HepG2 (cell line): ENCODE results near the gene RASL12. TPM values are rescaled to one million over a fixed set of nuclear protein-coding genes. Genes with fewer than 3 reads are reported as not detected.

Experiments
- ATAC-seq: fragments of 200-7000 bp; cut with Tn5 transposase; 3 replicates; pipeline ENCODE4 v1.9.1; 2020; ENCODE audit warnings: mild to moderate bottlenecking, moderate library complexity
- BruUV-seq: library from RNA; stranded (reverse); fragments of 400-500 nt; replicated peaks from 2 replicates; lab custom pipeline; 2021; lab: Mats Ljungman, UMichigan
- CTCF ChIA-PET: fragments of 300-600 bp; formaldehyde crosslinking; extraction: SDS; loops from one replicate; lab custom pipeline; 2021; ENCODE audit warnings: low total read pairs, inconsistent platforms, low intra/inter-chr PET ratio; lab: Yijun Ruan, JAX
- POLR2A ChIA-PET: fragments of 350-600 bp; sonication (Branson Sonifier 250); formaldehyde crosslinking; loops from one replicate; lab custom pipeline; 2020; ENCODE audit warnings: antibody characterized with exemption, inconsistent platforms; lab: Yijun Ruan, JAX
- DNase-seq: peaks from one replicate; pipeline ENCODE4 v3.0.0-alpha.2; 2015; ENCODE audit warnings: low spot score
- FAIRE-seq: peaks from 3 replicates; lab custom pipeline; 2011; peaks lifted over from hg19 to GRCh38; lab: Jason Lieb, UNC
- H2AFZ ChIP-seq: one replicate; pipeline ENCODE4 v1.6.1; 2011; ENCODE audit warnings: low read length, inconsistent platforms
- H3K27ac ChIP-seq: fragments of 300-600 bp; 3 replicates; pipeline ENCODE4 v1.8.0; 2011; ENCODE audit warnings: mixed run types, mild to moderate bottlenecking, mixed read lengths, low read length, inconsistent platforms; ENCODE audit not compliant: insufficient read depth; ENCODE audit errors: extremely low read length
- H3K27me3 ChIP-seq, 2 experiments: fragments of 200-600 bp in 1 of 2; 2 replicates in 1 of 2; 3 replicates in 1 of 2; pipeline versions ENCODE4 v1.6.0 to v1.8.0; 2011; ENCODE audit warnings: low read length in 2 of 2, mild to moderate bottlenecking in 2 of 2, moderate library complexity in 2 of 2, inconsistent platforms in 1 of 2; ENCODE audit not compliant: insufficient read depth in 2 of 2, control insufficient read depth in 1 of 2
- H3K36me3 ChIP-seq, 2 experiments: fragments of 200-600 bp in 1 of 2; replicated peaks in 1 of 2; 2 replicates in 1 of 2; 3 replicates in 1 of 2; pipeline versions ENCODE4 v1.5.1 to v1.8.0; 2011; ENCODE audit warnings: low read length in 2 of 2, inconsistent platforms in 1 of 2; ENCODE audit not compliant: insufficient read depth in 2 of 2, control insufficient read depth in 1 of 2
- H3K4me1 ChIP-seq: 2 replicates; pipeline ENCODE4 v1.5.1; 2012; ENCODE audit warnings: low read length, inconsistent platforms; ENCODE audit not compliant: insufficient read depth
- H3K4me2 ChIP-seq: 2 replicates; pipeline ENCODE4 v1.6.0; 2011; ENCODE audit warnings: low read depth, low read length, inconsistent platforms
- H3K4me3 ChIP-seq, 3 experiments: fragments of 200-600 bp in 1 of 3; sonication (generic), shearing (Covaris generic) in 1 of 3; replicated peaks in 1 of 3; 2 replicates each; pipeline ENCODE4 v1.5.1; 2011 to 2016; ENCODE audit warnings: low read length in 3 of 3, inconsistent platforms in 2 of 3, low read depth in 2 of 3, mild to moderate bottlenecking in 2 of 3, control low read depth in 1 of 3, mixed read lengths in 1 of 3; ENCODE audit not compliant: insufficient read depth in 1 of 3
- H3K79me2 ChIP-seq: one replicate; pipeline ENCODE4 v1.6.1; 2011; ENCODE audit warnings: low read length, inconsistent platforms; ENCODE audit not compliant: insufficient read depth
- H3K9ac ChIP-seq: 2 replicates; pipeline ENCODE4 v1.6.0; 2011; ENCODE audit warnings: mild to moderate bottlenecking, low read depth, low read length, inconsistent platforms; ENCODE audit not compliant: insufficient read depth
- H3K9me3 ChIP-seq: 2 replicates; pipeline ENCODE4 v1.5.1; 2012; ENCODE audit warnings: mild to moderate bottlenecking, low read length
- H4K20me1 ChIP-seq: 2 replicates; pipeline ENCODE4 v1.6.0; 2011; ENCODE audit warnings: inconsistent platforms, mild to moderate bottlenecking, low read length, moderate library complexity; ENCODE audit not compliant: insufficient read depth
- FLYWCH1 ChIP-seq: sonication (generic); formaldehyde crosslinking; IDR thresholded peaks from 2 replicates; pipeline ENCODE4 v1.8.1; 2023; ENCODE audit warnings: mild to moderate bottlenecking, missing genetic modification reagents
- FOXC1 ChIP-seq: sonication (generic); formaldehyde crosslinking; IDR thresholded peaks from 2 replicates; pipeline ENCODE4 v1.8.0; 2022; ENCODE audit warnings: mild to moderate bottlenecking, missing genetic modification reagents, borderline replicate concordance
- HHEX ChIP-seq: IDR thresholded peaks from 2 replicates; pipeline ENCODE4 v1.6.1; 2016; ENCODE audit warnings: control low read depth
- PHF21A ChIP-seq: sonication (generic); formaldehyde crosslinking; IDR thresholded peaks from 2 replicates; pipeline ENCODE4 v1.5.0; 2020; ENCODE audit warnings: mild to moderate bottlenecking, missing genetic modification reagents
- TP53 ChIP-seq: sonication (generic); formaldehyde crosslinking; conservative IDR thresholded peaks from 2 replicates; pipeline ENCODE4 v1.4.0; 2020; ENCODE audit warnings: missing genetic modification reagents
- WGBS: methylation state at CpG from one replicate; pipeline ENCODE4 v1.1.6; 2017; ENCODE audit warnings: low lambda C conversion rate; 5-methylcytosine and 5-hydroxymethylcytosine counted together
- in situ Hi-C: cut with HindIII; loops from 2 replicates; pipeline ENCODE4 v1.10.0; 2017; ENCODE audit warnings: low pct_unique_long_range_greater_than_20kb; ENCODE audit not compliant: extremely low pct_ligation_motif_present
- intact Hi-C: fragments of 100-400 bp; cut with micrococcal nuclease; formaldehyde crosslinking; loops from one replicate; pipeline ENCODE4 v1.10.0; 2022; ENCODE audit not compliant: unreplicated experiment
- polyA plus RNA-seq, 8 experiments: library from polyadenylated mRNA; depleted of rRNA in 3 of 8; stranded (reverse) in 7 of 8; unstranded in 1 of 8; fragments of >200 nt; fragmentation: Illumina TruSeq in 4 of 8; extraction: Trizol in 4 of 8; gene quantifications; 2 replicates each; pipeline versions ENCODE4 v1.2.1 to v1.2.3, GENCODE V29; 2011 to 2016; ENCODE audit warnings: low read depth in 4 of 8, missing spikeins in 1 of 8, mixed read lengths in 1 of 8; ENCODE audit not compliant: insufficient read depth in 1 of 8
- total RNA-seq, 5 experiments: library from RNA; depleted of rRNA; stranded (reverse); fragments of >200 nt; fragmentation: Illumina TruSeq; extraction: Trizol; gene quantifications; 2 replicates each; pipeline ENCODE4 v1.2.3, GENCODE V29; 2016; ENCODE audit warnings: low read depth in 1 of 5
- TF ChIP-seq, protein P1 (sequence below): sonication (generic); formaldehyde crosslinking; IDR thresholded peaks from 2 replicates; pipeline ENCODE4 v1.4.0; 2020; ENCODE audit warnings: missing genetic modification reagents
- TF ChIP-seq, protein P2 (sequence below): sonication (generic); formaldehyde crosslinking; IDR thresholded peaks from 2 replicates; pipeline ENCODE4 v1.4.0; 2020; ENCODE audit warnings: mild to moderate bottlenecking, missing genetic modification reagents
- TF ChIP-seq, protein P3 (sequence below): sonication (generic); formaldehyde crosslinking; conservative IDR thresholded peaks from 2 replicates; pipeline ENCODE4 v1.4.0; 2020; ENCODE audit warnings: mild to moderate bottlenecking, missing genetic modification reagents, moderate library complexity

The RASL12 gene
- total and polyA plus RNA-seq, 2 of the 13 experiments (the other 11 are each of a cell fraction or from before 2014, with no cell fraction given) = 0.16 to 0.55 TPM

DNA sequence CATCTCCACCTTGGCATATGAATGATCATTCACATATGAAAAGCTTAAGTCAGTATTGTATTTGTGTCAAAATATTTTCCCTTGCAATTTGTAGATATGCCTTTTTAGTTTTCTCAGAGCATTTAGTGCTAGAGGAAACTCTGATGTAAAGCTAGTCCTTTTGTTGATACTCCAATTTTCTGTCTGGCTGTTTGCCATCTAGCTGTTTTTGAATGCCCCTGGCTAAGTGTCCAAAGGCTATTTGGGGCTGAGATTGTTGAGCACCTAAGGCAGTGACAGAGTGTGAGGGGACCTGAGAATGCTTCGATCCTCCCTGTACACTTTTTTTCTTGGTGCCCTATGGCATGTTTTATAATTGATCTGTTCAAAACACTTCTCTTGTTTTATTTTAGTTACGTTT is 19.6 kb downstream of the RASL12 start:
- ChIA-PET POLR2A (interaction anchor here (0.7 kb wide), 1 partner anchor 36 kb away, joined by 3 read pairs; no protein-coding TSS in a partner anchor), CTCF (no interaction called here)
- H3K4me2 ChIP-seq = peak overlapping the region; percentile 44
- no peaks in the 10 kb centered on the region for H3K9me3 ChIP-seq
- no peak for FAIRE-seq
- H2AFZ ChIP-seq = no peak overlapping the region
- no peak overlapping the region for H3K4me3 ChIP-seq
- BruUV-seq = no TSS peak
- no peaks in the 10 kb centered on the region for H3K27me3 ChIP-seq
- no peaks in the 10 kb centered on the region for H3K79me2 ChIP-seq
- in situ Hi-C loops (no loop called here), intact Hi-C loops (no loop called here)
- no peak for TF ChIP-seq FLYWCH1 (CRISPR knock-in tag)
- TF ChIP-seq FOXC1 (CRISPR knock-in tag) = no peak
- H3K36me3 ChIP-seq = no peaks in the 10 kb centered on the region
- H3K9ac ChIP-seq = no peak overlapping the region
- H3K4me1 ChIP-seq = peaks cover 68% of the 10 kb centered on the region
- H4K20me1 ChIP-seq = no peaks in the 10 kb centered on the region
- 61% methylated on average over 2 of the region's 2 CpGs for WGBS
- DNase-seq = no peak
- ATAC-seq = no peak
- H3K27ac ChIP-seq = no peak overlapping the region

DNA sequence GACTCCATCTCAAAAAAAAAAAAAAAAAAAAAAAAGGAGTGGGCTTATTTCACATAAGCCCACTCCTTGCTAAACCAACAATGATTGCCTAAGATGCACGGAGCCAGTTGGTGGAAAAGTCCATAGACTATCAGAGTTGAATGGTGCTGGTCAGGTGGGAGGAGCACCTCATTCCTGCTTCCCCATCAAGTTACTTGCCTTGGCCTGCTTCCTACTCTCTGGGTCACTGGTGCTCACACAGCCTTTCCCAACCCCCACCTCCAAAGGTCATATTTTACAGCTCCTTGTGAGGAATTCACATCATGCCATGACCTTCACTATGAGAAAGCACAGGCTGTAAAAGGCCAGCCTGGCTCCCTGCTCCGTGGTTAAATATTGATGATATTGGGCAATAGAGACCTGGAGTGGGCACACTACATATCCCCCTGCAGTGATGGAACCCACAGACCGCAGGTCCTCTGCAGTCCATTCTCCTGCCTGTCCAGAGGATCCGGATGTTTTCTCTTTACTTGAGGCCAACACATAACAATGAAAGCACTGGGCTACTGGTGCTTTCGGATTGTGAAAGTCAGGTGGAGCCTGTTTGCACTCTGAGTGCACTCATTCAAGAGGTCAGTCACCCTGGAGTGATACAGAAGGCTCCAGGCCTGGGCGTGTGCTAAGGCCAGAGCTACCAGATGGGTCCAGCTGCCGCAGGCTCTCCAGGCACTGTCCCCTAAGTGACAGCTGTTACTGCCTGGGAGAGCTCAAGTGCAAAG is 22.9 kb downstream of the RASL12 start, which contains the start of gene SLC51B:
Gene SLC51B, plus strand, starts transcription at position 664 of the 758 bp plus-strand sequence. CDS start 4,618 bp downstream, outside the sequence.
- DNase-seq (peak; percentile 99), ATAC-seq (peak; percentile 94), FAIRE-seq (peak; percentile 91)
- Histone ChIP-seq H2AFZ (no peak within 1 kb of the TSS), H3K4me2 (peak within 1 kb of the TSS; percentile 75), H3K4me3 (peak within 1 kb of the TSS; percentile 18 to 44 (median 43); a peak in 5 of 6 replicates), H3K9ac (peak within 1 kb of the TSS; percentile 40), H3K27ac (peak within 1 kb of the TSS; percentile 89), H3K4me1 (peaks cover 83% of the 10 kb centered on the region), H4K20me1 (no peaks in the 10 kb centered on the region), H3K9me3 (no peaks in the 10 kb centered on the region), H3K27me3 (no peaks in the 10 kb centered on the region), H3K79me2 (no peaks in the 10 kb centered on the region), H3K36me3 (no peaks in the 10 kb centered on the region)
- ChIA-PET CTCF (no interaction called here), POLR2A (interaction anchor here (0.9 to 2.1 kb wide), 14 partner anchors 10 to 334 kb away, joined by 3 to 8 read pairs (median 5); partner anchors contain the start of genes CLPX, PARP16, PDCD7 and RNU5B-1)
- in situ Hi-C loops (no loop called here), intact Hi-C loops (loop anchor here (1.0 kb wide), 2 partner anchors 9 to 12 kb away; no protein-coding TSS in a partner anchor)
- BruUV-seq = TSS peak; percentile 76
- 2% methylated on average over 7 of the region's 7 CpGs for WGBS
- TF ChIP-seq HHEX (CRISPR knock-in tag) (no peak; the same call in 1 of the 2 replicates), TP53 (CRISPR knock-in tag) (peak; percentile 48; the same call in 1 of the 2 replicates), PHF21A (CRISPR knock-in tag) (peak; percentile 98)
- TF ChIP-seq, protein P1, sequence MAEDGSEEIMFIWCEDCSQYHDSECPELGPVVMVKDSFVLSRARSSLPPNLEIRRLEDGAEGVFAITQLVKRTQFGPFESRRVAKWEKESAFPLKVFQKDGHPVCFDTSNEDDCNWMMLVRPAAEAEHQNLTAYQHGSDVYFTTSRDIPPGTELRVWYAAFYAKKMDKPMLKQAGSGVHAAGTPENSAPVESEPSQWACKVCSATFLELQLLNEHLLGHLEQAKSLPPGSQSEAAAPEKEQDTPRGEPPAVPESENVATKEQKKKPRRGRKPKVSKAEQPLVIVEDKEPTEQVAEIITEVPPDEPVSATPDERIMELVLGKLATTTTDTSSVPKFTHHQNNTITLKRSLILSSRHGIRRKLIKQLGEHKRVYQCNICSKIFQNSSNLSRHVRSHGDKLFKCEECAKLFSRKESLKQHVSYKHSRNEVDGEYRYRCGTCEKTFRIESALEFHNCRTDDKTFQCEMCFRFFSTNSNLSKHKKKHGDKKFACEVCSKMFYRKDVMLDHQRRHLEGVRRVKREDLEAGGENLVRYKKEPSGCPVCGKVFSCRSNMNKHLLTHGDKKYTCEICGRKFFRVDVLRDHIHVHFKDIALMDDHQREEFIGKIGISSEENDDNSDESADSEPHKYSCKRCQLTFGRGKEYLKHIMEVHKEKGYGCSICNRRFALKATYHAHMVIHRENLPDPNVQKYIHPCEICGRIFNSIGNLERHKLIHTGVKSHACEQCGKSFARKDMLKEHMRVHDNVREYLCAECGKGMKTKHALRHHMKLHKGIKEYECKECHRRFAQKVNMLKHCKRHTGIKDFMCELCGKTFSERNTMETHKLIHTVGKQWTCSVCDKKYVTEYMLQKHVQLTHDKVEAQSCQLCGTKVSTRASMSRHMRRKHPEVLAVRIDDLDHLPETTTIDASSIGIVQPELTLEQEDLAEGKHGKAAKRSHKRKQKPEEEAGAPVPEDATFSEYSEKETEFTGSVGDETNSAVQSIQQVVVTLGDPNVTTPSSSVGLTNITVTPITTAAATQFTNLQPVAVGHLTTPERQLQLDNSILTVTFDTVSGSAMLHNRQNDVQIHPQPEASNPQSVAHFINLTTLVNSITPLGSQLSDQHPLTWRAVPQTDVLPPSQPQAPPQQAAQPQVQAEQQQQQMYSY (CRISPR knock-in tag) = peak; percentile 62; the same call in 1 of the 2 replicates
- TF ChIP-seq, protein P2, sequence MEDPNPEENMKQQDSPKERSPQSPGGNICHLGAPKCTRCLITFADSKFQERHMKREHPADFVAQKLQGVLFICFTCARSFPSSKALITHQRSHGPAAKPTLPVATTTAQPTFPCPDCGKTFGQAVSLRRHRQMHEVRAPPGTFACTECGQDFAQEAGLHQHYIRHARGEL = no peak
- TF ChIP-seq, protein P3, sequence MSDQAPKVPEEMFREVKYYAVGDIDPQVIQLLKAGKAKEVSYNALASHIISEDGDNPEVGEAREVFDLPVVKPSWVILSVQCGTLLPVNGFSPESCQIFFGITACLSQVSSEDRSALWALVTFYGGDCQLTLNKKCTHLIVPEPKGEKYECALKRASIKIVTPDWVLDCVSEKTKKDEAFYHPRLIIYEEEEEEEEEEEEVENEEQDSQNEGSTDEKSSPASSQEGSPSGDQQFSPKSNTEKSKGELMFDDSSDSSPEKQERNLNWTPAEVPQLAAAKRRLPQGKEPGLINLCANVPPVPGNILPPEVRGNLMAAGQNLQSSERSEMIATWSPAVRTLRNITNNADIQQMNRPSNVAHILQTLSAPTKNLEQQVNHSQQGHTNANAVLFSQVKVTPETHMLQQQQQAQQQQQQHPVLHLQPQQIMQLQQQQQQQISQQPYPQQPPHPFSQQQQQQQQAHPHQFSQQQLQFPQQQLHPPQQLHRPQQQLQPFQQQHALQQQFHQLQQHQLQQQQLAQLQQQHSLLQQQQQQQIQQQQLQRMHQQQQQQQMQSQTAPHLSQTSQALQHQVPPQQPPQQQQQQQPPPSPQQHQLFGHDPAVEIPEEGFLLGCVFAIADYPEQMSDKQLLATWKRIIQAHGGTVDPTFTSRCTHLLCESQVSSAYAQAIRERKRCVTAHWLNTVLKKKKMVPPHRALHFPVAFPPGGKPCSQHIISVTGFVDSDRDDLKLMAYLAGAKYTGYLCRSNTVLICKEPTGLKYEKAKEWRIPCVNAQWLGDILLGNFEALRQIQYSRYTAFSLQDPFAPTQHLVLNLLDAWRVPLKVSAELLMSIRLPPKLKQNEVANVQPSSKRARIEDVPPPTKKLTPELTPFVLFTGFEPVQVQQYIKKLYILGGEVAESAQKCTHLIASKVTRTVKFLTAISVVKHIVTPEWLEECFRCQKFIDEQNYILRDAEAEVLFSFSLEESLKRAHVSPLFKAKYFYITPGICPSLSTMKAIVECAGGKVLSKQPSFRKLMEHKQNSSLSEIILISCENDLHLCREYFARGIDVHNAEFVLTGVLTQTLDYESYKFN (CRISPR knock-in tag) = peak; percentile 95
